Measurements from ENCODE around the gene SPDYE6.
"Not testable (repeated sequence)": the region's sequence is repeated elsewhere in the genome, so short reads cannot be mapped to it uniquely, and the experiment has no call there.

The SPDYE6 gene, protein sequence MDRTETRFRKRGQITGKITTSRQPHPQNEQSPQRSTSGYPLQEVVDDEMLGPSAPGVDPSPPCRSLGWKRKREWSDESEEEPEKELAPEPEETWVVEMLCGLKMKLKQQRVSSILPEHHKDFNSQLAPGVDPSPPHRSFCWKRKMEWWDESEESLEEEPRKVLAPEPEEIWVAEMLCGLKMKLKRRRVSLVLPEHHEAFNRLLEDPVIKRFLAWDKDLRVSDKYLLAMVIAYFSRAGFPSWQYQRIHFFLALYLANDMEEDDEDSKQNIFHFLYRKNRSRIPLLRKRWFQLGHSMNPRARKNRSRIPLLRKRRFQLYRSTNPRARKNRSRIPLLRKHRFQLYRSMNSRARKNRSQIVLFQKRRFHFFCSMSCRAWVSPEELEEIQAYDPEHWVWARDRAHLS

DNA sequence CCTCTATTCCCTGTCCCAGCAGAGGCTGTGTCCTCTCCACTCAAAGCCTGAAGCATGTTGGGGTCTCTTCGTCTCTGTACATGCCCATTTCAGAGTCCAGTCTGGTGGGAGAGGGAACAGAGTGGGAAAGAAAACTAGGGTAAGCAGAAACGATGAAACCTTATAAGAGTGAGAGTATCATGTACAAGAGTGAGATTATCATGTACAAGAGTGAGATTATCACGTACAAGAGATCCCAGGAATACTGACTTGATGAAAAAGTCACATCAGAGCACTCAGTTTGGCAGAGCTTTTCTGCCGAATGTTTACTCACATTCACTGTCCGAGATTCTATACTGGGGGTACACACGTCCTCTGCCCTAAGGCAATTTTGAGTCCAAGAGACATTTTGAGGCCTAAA, at the start of gene SPDYE6:
SPDYE6 (minus strand) TSS at position 101 of the 400 bp plus-strand sequence. CDS start 421 bp downstream, outside the sequence.
- not testable (repeated sequence) for DNase-seq

DNA sequence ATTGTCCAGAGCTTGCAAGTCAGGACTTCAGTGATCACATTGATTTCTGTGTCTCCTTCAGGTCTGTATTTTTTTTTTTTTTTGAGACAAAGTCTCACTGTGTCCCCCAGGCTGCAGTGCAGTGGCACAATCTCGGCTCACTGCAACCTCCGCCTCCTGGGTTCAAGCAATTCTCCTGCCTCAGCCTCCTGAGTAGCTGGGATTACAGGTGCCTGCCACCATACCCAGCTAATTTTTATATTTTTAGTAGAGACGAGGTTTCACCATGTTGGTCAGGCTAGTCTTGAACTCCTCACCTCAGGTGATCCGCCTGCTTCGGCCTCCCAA, 48.6 kb upstream of the SPDYE6 start:
- DNase-seq, result not testable (repeated sequence)

DNA sequence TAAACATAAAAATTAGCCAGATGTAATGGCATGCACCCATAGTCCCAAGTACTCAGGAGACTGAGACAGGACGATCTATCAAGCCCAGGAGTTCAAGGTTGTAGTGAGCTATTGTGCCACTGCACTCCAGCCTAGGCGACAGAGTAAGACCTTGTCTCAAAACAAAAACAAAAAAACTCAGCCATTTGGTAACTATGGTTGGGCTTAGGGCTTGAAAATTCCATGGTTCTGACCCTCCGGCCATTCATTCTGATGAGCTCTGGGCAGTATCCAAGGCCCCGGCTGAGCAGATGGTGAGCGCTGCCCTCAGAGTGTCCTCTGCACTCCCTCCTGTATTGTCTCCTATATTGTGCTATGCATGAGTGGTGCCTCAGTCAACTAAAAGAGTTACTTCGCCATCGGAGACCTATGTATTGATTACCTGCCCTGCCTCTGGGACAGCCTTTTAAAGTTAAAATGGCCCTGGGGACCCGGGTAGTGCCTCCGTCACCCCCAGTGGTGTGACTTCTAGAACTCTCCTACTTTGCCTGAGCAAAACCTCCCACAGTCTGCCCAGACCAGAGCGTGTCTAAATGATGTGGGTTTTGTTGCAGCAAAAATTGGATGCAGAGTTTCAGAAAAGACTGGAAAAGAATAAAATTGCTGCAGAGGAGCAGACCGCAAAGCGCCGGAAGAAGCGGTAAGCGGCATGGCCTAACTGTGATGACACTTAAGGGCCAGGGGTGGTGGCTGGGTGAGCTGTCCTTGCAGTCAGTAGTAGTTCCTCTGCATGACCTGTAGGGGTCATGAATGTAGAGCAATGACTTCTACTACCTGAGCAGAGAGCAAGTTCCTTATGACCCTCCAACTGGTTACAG, 48.0 kb upstream of the SPDYE6 start:
- peak in 3 of 14 donors; percentile 2 to 52 (median 12) for DNase-seq

DNA sequence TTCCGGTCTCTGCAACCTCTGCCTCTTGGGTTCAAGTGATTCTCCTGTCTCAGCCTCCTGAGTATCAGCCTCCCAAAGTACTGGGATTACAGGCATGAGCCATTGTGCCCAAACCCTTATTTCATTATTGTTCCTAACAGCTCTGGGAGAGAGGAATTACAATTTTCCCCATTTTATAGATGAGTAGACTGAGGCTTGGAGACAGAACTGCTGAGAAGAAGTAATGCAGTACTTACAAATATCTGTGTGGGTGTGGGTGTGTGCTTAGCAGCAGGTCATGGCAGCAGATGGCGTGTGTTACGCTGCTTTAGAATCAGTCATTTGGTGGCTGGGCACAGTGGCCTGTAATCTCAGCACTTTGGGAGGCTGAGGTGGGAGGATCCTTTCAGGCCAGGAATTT, 47.3 kb upstream of the SPDYE6 start:
- no peak for DNase-seq

DNA sequence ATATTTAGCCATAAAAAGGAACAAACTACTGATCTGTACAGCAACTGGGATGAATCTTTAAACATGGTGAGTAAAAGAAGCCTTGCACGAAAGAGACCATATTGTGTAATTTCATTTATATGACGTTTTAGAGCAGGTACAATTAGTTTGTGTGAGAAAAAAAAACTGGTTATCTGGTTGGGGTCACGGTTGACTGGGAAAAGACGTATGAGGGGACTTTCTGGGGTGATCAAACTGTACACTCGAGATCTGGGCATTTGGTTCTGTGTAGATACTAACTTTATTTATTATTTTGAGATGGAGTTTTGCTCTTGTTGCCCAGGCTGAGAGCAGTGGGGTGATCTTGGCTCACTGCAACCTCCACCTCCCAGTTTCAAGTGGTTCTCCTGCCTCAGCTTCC, 44.1 kb upstream of the SPDYE6 start:
- DNase-seq, result no peak

DNA sequence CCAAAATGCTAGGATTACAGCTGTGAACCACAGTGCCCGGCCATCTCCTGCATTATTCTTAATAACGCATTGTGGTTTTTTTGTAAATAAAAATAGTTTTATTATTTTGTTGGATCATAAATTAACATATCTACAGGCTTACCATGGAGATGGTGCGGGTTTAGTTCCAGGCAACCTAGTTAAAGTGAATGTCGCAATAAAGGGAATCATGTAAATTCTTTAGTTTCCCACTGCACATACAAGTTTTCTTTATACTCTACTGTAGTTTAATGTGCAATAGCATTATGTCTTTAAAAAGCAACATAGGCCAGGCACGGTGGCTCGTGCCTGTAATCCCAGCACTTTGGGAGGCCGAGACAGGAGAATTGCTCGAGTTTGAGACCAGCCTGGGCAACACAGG, 42.3 kb upstream of the SPDYE6 start:
- DNase-seq, result no peak

DNA sequence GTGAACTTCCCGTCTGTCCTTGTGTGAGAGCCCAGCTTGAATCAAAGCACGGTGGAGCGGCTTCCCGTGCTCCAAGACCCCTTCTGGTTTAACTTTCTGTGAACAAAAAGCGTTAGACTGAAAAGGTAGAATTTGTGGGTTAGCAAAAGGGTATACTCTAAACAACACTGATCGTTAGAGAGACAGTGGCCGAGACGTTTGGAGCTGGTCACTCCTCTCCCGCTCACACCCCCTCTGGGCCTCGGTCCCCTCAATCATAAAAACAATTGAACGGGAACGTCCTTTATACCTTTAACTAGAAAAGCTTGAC, 40.4 kb upstream of the SPDYE6 start:
- no peak for DNase-seq

DNA sequence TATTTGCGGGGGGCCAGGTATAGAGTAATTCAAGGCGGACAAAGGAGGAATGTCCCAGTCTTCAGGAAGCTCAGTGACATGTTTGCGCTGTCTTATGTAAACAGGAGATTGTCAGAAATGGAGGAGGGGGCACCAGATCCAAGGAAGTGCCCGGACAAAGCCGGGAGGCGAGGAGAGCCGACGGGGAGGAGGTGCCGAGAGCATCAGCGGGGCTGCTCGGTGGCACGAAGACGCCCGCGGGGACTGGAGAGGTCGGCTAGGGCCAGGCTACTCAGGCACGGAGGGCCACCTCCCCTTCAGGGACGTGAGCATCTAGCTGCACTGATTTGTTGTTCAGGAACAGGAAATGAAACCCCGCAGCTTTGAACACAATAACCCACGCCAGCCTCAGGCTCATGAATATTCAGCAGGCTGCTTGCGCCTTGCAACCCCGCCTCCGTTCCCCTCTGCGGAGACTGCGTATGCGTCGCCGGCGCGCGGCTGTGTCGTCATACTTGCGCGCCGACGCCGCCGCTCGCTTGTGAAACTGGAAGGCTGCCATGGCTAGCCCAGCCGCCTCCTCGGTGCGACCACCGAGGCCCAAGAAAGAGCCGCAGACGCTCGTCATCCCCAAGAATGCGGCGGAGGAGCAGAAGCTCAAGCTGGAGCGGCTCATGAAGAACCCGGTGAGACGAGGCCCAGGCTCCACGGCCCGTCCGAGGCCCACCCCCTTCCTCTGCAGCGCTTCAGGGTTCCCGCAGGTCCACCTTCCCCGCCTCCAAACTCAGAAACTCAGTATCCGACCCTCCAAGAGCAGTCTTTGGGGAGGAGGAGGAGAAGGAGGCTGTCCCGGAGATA, 39.8 kb upstream of the SPDYE6 start, which contains the start of gene PRKRIP1:
PRKRIP1 (plus strand) TSS at position 491 of the 837 bp plus-strand sequence; CDS start at position 540, 49 bp downstream.
- DNase-seq, result peak; percentile 17 to 91 (median 82)

DNA sequence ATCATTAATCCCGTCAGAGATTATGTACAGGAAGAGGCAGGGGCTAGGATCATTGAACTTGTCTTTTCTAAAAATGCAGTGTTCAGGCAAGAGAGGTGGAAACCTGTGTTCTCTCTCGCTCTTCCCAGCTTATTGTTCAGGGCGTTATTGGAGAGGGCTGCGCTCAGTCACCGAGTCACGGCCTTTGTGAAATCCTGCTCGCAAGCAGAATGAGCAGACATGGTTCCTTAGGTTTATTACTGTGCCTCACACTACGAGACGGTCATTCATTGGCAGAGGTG, 39.3 kb upstream of the SPDYE6 start:
- no peak for DNase-seq

DNA sequence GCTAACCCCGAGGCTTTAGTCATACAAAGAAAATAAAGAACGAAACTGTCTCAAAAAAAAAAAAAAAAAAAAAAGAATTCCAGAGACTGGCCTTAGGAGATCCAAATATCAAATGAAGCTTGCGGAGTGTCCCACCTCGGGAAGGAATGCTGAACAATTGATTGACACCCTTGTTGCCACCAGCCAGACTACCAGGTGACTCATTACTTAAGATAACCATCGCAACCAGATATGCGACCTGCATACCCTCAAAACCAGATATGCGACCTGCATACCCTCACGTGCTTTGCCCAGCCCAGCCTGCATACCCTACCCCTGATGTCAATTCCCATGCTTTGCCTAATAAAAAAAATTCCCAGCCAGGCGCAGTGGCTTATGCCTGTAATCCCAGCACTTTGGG, 37.2 kb upstream of the SPDYE6 start:
- no peak for DNase-seq

DNA sequence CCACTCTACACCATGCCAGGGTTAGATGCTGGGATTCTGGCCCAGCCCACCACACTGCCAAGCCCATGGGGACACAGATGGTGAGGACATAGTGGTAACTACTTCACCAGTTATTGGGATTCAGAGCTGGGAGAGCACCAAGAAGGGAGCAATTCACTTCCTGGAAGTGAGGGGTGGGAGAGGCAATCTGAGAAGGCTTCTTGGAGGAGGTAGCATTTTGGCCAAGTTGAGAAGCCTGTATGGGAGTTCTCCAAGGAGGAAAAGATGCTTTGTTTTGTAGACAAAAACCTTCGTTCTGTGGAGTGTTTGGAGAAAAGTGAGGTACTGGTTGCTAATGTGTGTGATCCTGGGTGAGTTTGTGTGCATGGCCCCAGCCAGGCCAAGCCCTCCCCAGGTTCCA, 36.1 kb upstream of the SPDYE6 start:
- DNase-seq, result no peak

DNA sequence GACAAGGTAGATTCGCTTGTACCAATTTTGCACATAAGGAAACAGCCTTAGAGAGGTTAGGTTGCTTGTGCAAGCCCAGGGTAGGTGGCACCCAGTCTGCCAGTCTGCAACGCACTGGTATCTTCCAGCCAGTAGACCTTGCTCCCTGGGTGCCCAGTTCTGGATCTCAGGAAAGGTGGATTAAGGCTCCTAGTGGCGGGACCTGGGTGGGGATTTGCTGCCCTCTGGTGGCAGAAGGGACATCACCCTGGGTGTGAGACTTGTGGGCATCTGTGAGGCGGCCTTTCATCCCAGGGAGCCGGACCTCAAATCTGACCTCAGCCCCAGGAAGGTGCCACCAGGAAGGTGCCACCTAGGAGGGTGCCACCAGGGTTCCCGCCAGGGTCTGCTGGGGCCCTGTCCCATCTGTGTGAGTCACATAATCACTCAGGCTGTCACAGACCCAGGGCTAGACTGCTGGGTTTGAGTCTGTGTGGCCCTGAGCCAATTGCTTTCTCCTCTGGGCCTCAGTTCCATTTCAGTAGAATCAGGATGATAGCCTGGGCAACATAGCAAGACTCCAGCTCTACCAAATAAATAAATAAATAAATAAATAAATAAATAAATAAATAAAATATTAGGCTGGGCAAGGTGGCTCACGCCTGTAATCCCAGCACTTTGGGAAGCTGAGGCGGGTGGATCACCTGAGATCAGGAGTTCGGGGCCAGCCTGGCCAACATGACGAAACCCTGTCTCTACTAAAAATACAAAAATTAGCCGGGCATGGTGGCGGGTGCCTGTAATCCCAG, 34.6 kb upstream of the SPDYE6 start:
- DNase-seq, result peak in 13 of 14 donors; percentile 17 to 81 (median 51)

DNA sequence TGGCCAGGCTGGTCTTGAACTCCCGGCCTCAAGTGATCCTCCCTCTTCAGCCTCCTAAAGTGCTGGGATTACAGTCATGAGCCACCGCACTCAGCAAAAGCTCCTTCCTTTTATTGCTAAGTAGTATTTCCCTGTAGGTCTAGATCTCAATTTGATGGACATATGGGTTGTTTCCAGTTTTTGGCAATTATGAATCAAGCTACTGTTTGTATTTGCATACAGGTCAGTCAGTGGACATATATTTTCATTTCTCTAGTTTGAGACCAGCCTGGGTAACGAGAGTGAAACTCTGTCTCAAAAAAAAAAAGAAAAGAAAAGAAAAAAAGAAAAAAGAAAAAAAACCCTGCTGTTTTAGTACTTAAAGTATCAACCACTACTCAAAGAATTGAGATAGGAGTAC, 33.6 kb upstream of the SPDYE6 start:
- no peak for DNase-seq

DNA sequence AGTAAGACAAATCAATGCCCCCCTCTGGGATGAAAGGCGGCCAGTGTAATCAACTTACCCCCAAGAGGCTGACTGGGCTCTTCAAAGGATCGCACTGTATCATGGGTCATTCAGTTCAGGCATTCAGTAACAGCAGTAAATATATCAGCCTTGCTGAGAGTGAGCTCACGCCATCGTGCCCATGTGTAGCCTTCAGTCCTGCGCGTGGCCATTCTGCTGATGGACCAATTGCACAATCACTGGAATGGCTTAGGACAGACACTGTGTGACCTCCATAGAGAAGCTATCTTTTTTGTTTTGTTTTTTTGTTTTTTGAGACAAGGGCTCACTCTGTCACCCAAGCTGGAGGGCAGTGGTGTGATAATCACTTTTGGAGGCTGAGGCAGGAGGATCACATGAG, 30.8 kb upstream of the SPDYE6 start:
- DNase-seq, result no peak

DNA sequence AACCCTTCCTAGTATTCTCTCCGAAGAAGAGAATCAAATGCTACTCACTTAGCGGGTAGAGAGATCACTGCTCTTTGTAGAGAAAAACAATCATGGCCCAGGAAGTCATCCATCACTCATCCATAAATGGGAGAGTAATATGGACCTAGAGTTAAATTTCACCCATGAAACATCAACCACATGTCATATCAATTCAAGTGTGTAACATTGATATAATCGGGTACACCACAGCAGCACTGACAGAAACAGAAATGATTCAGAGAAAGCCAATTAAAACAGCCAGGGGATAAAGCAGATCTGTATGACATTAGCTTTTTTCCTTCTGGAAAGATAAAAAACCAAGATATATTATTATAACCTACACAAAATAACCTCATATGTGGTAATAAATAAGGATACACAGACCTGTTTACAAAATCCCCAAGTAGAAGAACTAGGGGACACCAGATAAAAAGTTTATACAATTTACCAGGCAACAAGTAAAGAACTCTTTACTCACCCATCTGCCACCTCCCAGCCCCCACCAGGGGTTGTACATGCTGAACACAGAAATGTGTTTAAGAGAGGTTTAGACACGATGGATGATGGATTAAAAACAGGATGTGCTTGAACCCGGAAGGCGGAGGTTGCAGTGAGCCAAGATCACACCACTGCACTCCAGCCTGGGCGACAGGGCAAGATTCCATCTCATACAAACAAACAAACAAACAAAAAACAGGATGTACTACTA, 25.6 kb upstream of the SPDYE6 start:
- not testable (repeated sequence) for DNase-seq

DNA sequence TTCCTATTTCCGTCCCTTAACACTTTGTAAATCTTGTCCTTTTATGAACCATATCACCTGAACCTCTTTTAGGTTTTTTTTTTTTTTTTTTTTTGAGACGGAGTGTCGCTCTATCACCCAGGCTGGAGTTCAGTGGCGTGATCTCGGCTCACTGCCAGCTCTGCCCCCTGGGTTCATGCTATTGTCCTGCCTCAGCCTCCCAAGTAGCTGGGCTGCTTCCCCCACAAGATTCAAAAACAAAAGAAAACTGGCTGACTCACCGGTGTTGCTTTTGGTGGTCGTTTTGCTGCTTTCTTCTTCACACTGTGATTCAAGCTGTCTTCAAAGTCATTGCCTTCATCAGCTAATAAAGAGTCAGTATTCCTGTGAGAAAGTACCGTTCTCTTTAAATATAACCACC, 24.6 kb upstream of the SPDYE6 start:
- DNase-seq, result not testable (repeated sequence)

DNA sequence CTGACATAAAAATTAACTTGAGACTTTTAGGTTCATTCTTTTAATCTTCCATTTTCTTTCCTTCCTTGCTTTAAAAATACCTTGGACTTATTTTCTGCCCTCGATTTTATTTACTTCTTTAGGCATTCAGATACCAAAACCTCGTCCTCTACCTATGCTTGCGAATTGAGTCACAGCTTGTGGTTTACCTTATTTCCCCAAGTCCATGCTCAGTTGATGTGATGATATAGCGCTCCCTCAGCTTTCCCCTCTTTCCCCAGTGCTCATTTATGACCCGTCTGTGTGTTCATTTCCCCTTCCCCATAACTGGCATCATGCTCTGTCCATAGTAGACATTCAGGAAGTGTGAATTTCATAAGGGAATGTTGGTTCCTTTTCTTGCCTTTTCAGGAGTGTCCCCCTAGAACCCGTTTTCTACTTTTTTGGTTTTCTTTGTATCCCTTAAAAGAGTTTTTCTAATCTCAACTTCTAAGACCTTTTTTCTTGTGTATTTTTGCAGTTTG, 20.8 kb upstream of the SPDYE6 start:
- DNase-seq, result no peak

DNA sequence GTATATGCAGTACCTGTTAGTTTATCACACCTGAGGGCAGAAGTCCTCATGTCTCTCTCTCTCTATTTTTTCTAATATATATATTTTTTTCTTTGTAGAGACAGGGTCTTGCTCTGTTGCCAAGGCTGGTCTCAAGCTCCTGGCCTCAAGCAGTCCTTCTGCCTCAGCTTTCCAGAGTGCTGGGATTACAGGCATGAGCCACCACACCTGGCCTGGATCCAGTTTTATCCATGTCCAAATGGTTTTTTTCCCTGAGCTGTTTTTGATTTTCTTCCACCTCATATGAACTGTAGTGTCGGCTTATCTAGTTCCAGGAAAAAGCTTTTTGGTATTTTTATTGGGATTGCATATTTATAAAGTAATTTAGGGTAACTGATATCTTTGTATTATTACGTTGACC, 16.6 kb upstream of the SPDYE6 start:
- DNase-seq, result peak in 1 of 14 donors; percentile 32

DNA sequence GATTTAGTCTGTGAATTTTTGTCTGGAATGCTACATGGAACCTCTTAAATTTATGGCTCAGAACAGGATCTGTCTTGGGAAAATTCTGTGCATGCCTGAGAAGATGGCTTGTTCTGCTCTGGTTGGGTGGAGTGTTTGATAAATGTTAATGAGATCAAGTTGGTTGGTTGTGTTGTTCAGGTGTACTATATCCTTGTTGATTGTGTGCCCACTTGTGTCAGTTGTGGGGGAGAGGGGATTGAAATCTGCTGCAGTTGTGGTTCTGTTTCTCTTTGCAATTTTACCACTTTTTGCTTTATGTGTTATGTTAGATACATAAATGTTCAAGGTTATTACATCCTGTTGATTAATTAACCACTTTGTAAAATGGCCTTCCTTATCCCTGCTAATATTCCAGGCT, 13.8 kb upstream of the SPDYE6 start:
- not testable (repeated sequence) for DNase-seq

DNA sequence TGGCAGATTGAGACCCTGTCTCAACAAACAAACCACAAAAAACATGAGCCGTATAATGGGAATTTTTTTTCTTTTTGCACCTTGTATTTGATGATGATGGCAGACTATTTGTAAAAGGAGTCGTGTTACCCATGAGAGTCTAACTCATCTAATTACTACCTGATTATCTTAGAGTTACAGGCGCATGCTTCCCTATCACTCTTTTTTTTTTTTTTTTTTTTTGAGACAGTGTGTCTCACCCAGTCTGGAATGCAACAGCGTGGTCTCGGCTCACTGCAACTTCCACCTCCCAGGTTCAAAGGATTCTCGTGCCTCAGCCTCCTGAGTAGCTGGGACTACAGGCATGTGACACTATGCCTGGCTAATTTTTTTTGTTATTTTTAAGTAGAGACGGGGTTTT, 9.1 kb upstream of the SPDYE6 start:
- DNase-seq, result not testable (repeated sequence)

DNA sequence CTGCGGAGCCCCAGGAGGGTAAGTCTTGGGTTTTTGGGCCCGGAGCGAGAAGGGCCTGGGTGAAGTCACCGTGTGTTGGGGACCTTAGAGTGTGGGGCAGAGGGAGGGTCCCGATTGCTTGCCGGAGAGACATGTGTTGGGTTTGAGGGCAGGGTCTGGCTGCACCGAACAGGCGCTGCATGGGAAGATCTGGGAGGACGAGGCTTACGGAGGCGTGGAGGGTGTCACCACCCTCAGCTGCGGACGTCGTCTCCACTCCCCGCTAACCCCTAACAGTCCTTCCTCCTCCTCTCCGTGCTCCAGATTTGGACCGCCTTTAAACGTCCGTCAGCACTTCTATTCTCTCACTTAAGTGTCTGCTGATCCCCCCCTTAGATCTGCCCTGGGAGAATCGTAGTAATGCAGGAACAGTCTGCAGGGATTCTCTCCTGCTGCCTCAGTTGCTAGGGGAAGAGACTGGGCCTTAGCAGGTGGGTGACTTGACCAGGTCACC, 8.2 kb upstream of the SPDYE6 start:
- DNase-seq, result not testable (repeated sequence)

Measured in C1 segment of cervical spinal cord (tissue), 14 donors.